Endothelial cell of umbilical vein (primary cell): ENCODE measurements around the gene CNR2. TPM values are rescaled to one million over a fixed set of nuclear protein-coding genes. Genes with fewer than 3 reads are reported as not detected.

ENCODE experiments used
- BruUV-seq: library from RNA; stranded (reverse); fragments of 400-500 nt; replicated peaks from 2 replicates; lab custom pipeline; 2021; lab: Mats Ljungman, UMichigan
- CTCF ChIA-PET: fragments of 300-600, 350-600 bp; sonication (Branson Sonifier 250); formaldehyde crosslinking; loops from one replicate; lab custom pipeline; 2021; ENCODE audit warnings: antibody characterized with exemption, inconsistent platforms; lab: Charles Lee
- POLR2A ChIA-PET: fragments of 300-600, 350-600 bp; sonication (Branson Sonifier 250); formaldehyde crosslinking; loops from one replicate; lab custom pipeline; 2021; ENCODE audit warnings: antibody characterized with exemption, inconsistent platforms; lab: Charles Lee
- DNase-seq: peaks from one replicate; pipeline ENCODE4 v3.0.0-alpha.2; 2011; ENCODE audit warnings: low read depth, low spot score
- FAIRE-seq: peaks from 2 replicates; lab custom pipeline; 2011; peaks lifted over from hg19 to GRCh38; lab: Jason Lieb, UNC
- H2AFZ ChIP-seq: 2 replicates; pipeline ENCODE4 v1.6.0; 2012; ENCODE audit warnings: low read depth, low read length, control low read depth, inconsistent platforms
- H3K27ac ChIP-seq: 2 replicates; pipeline ENCODE4 v1.5.1; 2011; ENCODE audit warnings: low read depth, mild to moderate bottlenecking, control low read depth, low read length, moderate library complexity; ENCODE audit not compliant: insufficient read depth
- H3K27me3 ChIP-seq, 2 experiments: 2 replicates each; pipeline versions ENCODE4 v1.6.0 to v1.6.1; 2011; ENCODE audit warnings: low read length in 2 of 2, mixed read lengths in 1 of 2; ENCODE audit not compliant: control insufficient read depth in 2 of 2, insufficient read depth in 2 of 2
- H3K36me3 ChIP-seq, 2 experiments: 2 replicates in 1 of 2; 3 replicates in 1 of 2; pipeline ENCODE4 v1.5.1; 2011; ENCODE audit warnings: low read length in 2 of 2, mild to moderate bottlenecking in 1 of 2, moderate library complexity in 1 of 2; ENCODE audit not compliant: control insufficient read depth in 2 of 2, insufficient read depth in 2 of 2; ENCODE audit errors: extremely low read depth in 1 of 2
- H3K4me1 ChIP-seq: 3 replicates; pipeline ENCODE4 v1.5.1; 2011; ENCODE audit warnings: mild to moderate bottlenecking, low read length; ENCODE audit not compliant: control insufficient read depth, insufficient read depth; ENCODE audit errors: extremely low read depth
- H3K4me2 ChIP-seq: 2 replicates; pipeline ENCODE4 v1.6.1; 2011; ENCODE audit warnings: low read length, control low read depth, mixed read lengths; ENCODE audit not compliant: insufficient read depth
- H3K4me3 ChIP-seq, 3 experiments: fragments of 200-600 bp in 1 of 3; sonication (generic), shearing (Covaris generic) in 1 of 3; replicated peaks in 1 of 3; 2 replicates each; pipeline ENCODE4 v1.5.1; 2011 to 2016; ENCODE audit warnings: control low read depth in 3 of 3, low read length in 3 of 3, mild to moderate bottlenecking in 2 of 3, inconsistent platforms in 1 of 3, low read depth in 1 of 3, moderate library complexity in 1 of 3; ENCODE audit not compliant: insufficient read depth in 1 of 3
- H3K79me2 ChIP-seq: 2 replicates; pipeline ENCODE4 v1.6.0; 2012; ENCODE audit warnings: low read length, inconsistent platforms; ENCODE audit not compliant: control insufficient read depth, insufficient read depth
- H3K9ac ChIP-seq: replicated peaks from 2 replicates; pipeline ENCODE3; 2011; ENCODE audit warnings: low read length, control low read depth; ENCODE audit not compliant: insufficient read depth; ENCODE audit errors: extremely low read depth
- H3K9me1 ChIP-seq: replicated peaks from 3 replicates; pipeline ENCODE4 v1.6.0; 2011; ENCODE audit warnings: mild to moderate bottlenecking, low read length; ENCODE audit not compliant: control insufficient read depth, insufficient read depth; ENCODE audit errors: extremely low read depth
- H3K9me3 ChIP-seq: replicated peaks from 2 replicates; pipeline ENCODE4 v1.5.1; 2012; ENCODE audit warnings: low read length, inconsistent platforms; ENCODE audit not compliant: control insufficient read depth, insufficient read depth
- H4K20me1 ChIP-seq: replicated peaks from 2 replicates; pipeline ENCODE3; 2011; ENCODE audit warnings: mild to moderate bottlenecking, low read length; ENCODE audit not compliant: control insufficient read depth, insufficient read depth; ENCODE audit errors: extremely low read depth
- EZH2 ChIP-seq: IDR thresholded peaks from 2 replicates; pipeline ENCODE4 v1.6.1; 2012; ENCODE audit warnings: borderline replicate concordance, low read depth, mild to moderate bottlenecking, moderate library complexity, low read length, inconsistent platforms; ENCODE audit not compliant: severe bottlenecking
- FOS ChIP-seq: IDR thresholded peaks from 2 replicates; pipeline ENCODE4 v1.6.1; 2011; ENCODE audit warnings: mild to moderate bottlenecking, low read length, moderate library complexity, borderline replicate concordance; ENCODE audit not compliant: insufficient read depth
- GATA2 ChIP-seq: IDR thresholded peaks from 2 replicates; pipeline ENCODE4 v1.7.0; 2011; ENCODE audit warnings: low read depth, mild to moderate bottlenecking, moderate library complexity, mixed read lengths, low read length; ENCODE audit not compliant: insufficient read length, insufficient read depth
- JUN ChIP-seq: IDR thresholded peaks from 2 replicates; pipeline ENCODE4 v1.6.1; 2011; ENCODE audit warnings: borderline replicate concordance, low read depth; ENCODE audit not compliant: insufficient read length, insufficient read depth
- MYC ChIP-seq: IDR thresholded peaks from one replicate; pipeline ENCODE4 v1.6.1; 2011; ENCODE audit warnings: mild to moderate bottlenecking, low read depth, low read length
- dilution Hi-C: fragments of 300-500 bp; cut with MboI; formaldehyde crosslinking; loops from one replicate; pipeline ENCODE4 v1.15.0; 2019; ENCODE audit warnings: low sequenced_read_pairs; ENCODE audit not compliant: extremely low pct_ligation_motif_present
- intact Hi-C: fragments of 100-400 bp; cut with micrococcal nuclease; formaldehyde crosslinking; loops from one replicate; pipeline ENCODE4 v1.10.0; 2022
- polyA plus RNA-seq, 4 experiments: library from polyadenylated mRNA; depleted of rRNA in 3 of 4; stranded (reverse) in 3 of 4; unstranded in 1 of 4; fragments of >200 nt; gene quantifications; 2 replicates each; pipeline versions ENCODE4 v1.2.1 to v1.2.3, GENCODE V29; 2011 to 2012; ENCODE audit warnings: missing spikeins in 1 of 4
- total RNA-seq: library from RNA; stranded (reverse); gene quantifications from 2 replicates; pipeline ENCODE4 v1.2.3, GENCODE V29; 2021
- TF ChIP-seq, protein P1 (sequence below), 2 donors: IDR thresholded peaks; 1 replicate in 1 of 2; 2 replicates in 1 of 2; pipeline ENCODE4 v1.5.1; 2011; ENCODE audit warnings: low read length in 2 of 2, mild to moderate bottlenecking in 2 of 2, moderate library complexity in 2 of 2, control low read depth in 1 of 2, inconsistent platforms in 1 of 2, low read depth in 1 of 2; ENCODE audit not compliant: insufficient read depth in 1 of 2; ENCODE audit errors: extremely low read depth in 1 of 2
- TF ChIP-seq, protein P2 (sequence below): IDR thresholded peaks from 2 replicates; pipeline ENCODE4 v1.6.1; 2011; ENCODE audit not compliant: insufficient read depth, insufficient read length

CNR2 gene
- total and polyA plus RNA-seq, 2 donors (not counting 3 experiments of a cell fraction or from before 2014, with no cell fraction given): not detected

DNA sequence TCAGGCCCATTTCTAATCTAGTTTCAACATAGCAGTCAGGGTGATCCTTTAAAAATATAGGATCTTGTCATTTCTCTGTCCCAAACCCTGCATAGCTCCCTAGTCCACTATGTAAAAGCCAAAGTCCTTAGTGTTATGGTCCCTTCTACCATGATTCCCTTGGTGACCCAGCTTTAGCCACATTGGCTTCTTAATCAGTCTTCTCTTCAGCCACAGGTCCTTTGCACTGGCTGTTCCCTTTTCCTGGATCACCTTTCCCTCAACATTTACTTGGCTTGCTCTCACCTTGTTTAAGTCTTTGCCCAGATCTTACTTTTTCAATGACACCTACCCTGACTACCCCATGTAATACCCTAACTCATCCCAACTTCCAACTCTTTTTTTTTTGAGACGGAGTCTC, 33.4 kb downstream of the CNR2 start:
- DNase-seq (no peak), FAIRE-seq (no peak)
- H3K9me1 ChIP-seq: no peaks in the 10 kb centered on the region
- H3K9me3 ChIP-seq: peaks cover 3% of the 10 kb centered on the region
- no peaks in the 10 kb centered on the region for H3K27me3 ChIP-seq
- no TSS peak for BruUV-seq
- no peak overlapping the region for H3K9ac ChIP-seq
- H2AFZ ChIP-seq: no peak overlapping the region
- no peaks in the 10 kb centered on the region for H4K20me1 ChIP-seq
- no peaks in the 10 kb centered on the region for H3K4me1 ChIP-seq
- no peak overlapping the region for H3K4me2 ChIP-seq
- no peaks in the 10 kb centered on the region for H3K36me3 ChIP-seq
- dilution Hi-C loops: no loop called here
- ChIA-PET POLR2A (no interaction called here), CTCF (no interaction called here)
- TF ChIP-seq JUN: no peak
- TF ChIP-seq, protein P1, sequence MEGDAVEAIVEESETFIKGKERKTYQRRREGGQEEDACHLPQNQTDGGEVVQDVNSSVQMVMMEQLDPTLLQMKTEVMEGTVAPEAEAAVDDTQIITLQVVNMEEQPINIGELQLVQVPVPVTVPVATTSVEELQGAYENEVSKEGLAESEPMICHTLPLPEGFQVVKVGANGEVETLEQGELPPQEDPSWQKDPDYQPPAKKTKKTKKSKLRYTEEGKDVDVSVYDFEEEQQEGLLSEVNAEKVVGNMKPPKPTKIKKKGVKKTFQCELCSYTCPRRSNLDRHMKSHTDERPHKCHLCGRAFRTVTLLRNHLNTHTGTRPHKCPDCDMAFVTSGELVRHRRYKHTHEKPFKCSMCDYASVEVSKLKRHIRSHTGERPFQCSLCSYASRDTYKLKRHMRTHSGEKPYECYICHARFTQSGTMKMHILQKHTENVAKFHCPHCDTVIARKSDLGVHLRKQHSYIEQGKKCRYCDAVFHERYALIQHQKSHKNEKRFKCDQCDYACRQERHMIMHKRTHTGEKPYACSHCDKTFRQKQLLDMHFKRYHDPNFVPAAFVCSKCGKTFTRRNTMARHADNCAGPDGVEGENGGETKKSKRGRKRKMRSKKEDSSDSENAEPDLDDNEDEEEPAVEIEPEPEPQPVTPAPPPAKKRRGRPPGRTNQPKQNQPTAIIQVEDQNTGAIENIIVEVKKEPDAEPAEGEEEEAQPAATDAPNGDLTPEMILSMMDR (IDR thresholded peaks at IDR 0.05; ENCODE audit: extremely low read depth in 1 of 2, insufficient read depth in 1 of 2, low read depth in 1 of 2, low read length in 2 of 2): no peak
- TF ChIP-seq MYC: no peak
- no peak for TF ChIP-seq FOS
- TF ChIP-seq, protein P2, sequence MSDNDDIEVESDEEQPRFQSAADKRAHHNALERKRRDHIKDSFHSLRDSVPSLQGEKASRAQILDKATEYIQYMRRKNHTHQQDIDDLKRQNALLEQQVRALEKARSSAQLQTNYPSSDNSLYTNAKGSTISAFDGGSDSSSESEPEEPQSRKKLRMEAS: no peak
- TF ChIP-seq EZH2: no peak
- no peak for TF ChIP-seq GATA2
- no peak overlapping the region for H3K4me3 ChIP-seq
- intact Hi-C loops: no loop called here
- H3K79me2 ChIP-seq: no peaks in the 10 kb centered on the region
- H3K27ac ChIP-seq: no peak overlapping the region
